ENCODE measurements around the gene MOSPD2.

Gene MOSPD2

DNA sequence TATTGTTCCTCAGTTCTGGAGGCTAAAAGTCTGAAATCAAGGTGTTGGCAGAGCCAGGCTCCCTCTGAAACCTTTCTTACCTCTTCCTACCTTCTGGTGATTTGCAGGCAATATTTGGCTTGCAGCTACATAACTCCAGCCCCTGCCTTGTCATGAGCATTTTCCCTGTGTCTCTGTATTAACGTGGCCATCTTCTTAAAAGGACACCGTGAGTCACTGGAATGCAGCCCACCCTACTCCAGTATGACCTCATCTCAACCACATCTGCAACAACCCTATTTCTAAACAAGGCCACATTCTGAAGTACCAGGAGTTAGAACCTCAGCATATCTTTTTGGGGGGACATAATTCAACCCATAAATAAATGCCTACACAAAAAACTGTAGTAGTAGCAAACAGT is 41.1 kb upstream of the MOSPD2 start:
- Histone ChIP-seq H3K27ac (replicated peaks) (no peak overlapping the region), H3K4me3 (replicated peaks; ENCODE audit: insufficient read depth, low read length) (no peak overlapping the region), H3K27me3 (ENCODE audit: insufficient read depth, poor library complexity, severe bottlenecking) (no peaks in the 10 kb centered on the region)
- TF ChIP-seq GABPA (IDR thresholded peaks at IDR 0.05; ENCODE audit: low read depth) (no peak), SPI1 (IDR thresholded peaks at IDR 0.05; ENCODE audit: borderline replicate concordance, low read depth) (no peak), POLR2AphosphoS5 (IDR thresholded peaks at IDR 0.05; ENCODE audit: low read depth) (no peak)
- TF ChIP-seq, protein P1, sequence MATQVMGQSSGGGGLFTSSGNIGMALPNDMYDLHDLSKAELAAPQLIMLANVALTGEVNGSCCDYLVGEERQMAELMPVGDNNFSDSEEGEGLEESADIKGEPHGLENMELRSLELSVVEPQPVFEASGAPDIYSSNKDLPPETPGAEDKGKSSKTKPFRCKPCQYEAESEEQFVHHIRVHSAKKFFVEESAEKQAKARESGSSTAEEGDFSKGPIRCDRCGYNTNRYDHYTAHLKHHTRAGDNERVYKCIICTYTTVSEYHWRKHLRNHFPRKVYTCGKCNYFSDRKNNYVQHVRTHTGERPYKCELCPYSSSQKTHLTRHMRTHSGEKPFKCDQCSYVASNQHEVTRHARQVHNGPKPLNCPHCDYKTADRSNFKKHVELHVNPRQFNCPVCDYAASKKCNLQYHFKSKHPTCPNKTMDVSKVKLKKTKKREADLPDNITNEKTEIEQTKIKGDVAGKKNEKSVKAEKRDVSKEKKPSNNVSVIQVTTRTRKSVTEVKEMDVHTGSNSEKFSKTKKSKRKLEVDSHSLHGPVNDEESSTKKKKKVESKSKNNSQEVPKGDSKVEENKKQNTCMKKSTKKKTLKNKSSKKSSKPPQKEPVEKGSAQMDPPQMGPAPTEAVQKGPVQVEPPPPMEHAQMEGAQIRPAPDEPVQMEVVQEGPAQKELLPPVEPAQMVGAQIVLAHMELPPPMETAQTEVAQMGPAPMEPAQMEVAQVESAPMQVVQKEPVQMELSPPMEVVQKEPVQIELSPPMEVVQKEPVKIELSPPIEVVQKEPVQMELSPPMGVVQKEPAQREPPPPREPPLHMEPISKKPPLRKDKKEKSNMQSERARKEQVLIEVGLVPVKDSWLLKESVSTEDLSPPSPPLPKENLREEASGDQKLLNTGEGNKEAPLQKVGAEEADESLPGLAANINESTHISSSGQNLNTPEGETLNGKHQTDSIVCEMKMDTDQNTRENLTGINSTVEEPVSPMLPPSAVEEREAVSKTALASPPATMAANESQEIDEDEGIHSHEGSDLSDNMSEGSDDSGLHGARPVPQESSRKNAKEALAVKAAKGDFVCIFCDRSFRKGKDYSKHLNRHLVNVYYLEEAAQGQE (IDR thresholded peaks at IDR 0.05; ENCODE audit: insufficient replicate concordance, low read depth): no peak
- TF ChIP-seq, protein P2, sequence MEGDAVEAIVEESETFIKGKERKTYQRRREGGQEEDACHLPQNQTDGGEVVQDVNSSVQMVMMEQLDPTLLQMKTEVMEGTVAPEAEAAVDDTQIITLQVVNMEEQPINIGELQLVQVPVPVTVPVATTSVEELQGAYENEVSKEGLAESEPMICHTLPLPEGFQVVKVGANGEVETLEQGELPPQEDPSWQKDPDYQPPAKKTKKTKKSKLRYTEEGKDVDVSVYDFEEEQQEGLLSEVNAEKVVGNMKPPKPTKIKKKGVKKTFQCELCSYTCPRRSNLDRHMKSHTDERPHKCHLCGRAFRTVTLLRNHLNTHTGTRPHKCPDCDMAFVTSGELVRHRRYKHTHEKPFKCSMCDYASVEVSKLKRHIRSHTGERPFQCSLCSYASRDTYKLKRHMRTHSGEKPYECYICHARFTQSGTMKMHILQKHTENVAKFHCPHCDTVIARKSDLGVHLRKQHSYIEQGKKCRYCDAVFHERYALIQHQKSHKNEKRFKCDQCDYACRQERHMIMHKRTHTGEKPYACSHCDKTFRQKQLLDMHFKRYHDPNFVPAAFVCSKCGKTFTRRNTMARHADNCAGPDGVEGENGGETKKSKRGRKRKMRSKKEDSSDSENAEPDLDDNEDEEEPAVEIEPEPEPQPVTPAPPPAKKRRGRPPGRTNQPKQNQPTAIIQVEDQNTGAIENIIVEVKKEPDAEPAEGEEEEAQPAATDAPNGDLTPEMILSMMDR (IDR thresholded peaks at IDR 0.05; ENCODE audit: insufficient read depth, low read length): no peak
- no peak for DNase-seq (ENCODE audit: low read depth in 1 of 2, low spot score in 1 of 2)

DNA sequence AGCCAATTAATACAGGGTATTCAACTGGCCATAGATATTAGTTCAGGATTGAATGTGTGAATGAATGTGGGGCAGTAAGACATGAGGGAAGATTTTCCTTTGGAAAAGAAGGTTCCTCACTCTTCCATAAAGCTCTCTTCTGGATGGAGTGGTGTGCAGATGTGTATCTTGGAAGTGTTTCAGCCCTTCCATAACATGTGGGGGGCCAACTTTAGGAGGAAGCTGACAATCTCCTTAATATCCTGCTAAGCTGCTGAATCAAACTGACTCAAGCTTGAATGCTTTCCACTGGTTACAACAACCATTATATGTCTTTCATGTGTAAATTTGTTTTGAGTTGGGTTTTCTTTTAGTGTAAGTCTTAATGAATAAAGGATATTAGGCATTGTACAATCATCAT is 40.6 kb upstream of the MOSPD2 start:
- Histone ChIP-seq H3K4me3 (replicated peaks; ENCODE audit: insufficient read depth, low read length) (no peak overlapping the region), H3K27ac (replicated peaks) (no peak overlapping the region), H3K27me3 (ENCODE audit: insufficient read depth, poor library complexity, severe bottlenecking) (no peaks in the 10 kb centered on the region)
- DNase-seq (ENCODE audit: low read depth in 1 of 2, low spot score in 1 of 2): no peak
- TF ChIP-seq SPI1 (IDR thresholded peaks at IDR 0.05; ENCODE audit: borderline replicate concordance, low read depth) (no peak), POLR2AphosphoS5 (IDR thresholded peaks at IDR 0.05; ENCODE audit: low read depth) (no peak), GABPA (IDR thresholded peaks at IDR 0.05; ENCODE audit: low read depth) (no peak)
- TF ChIP-seq, protein P2 (IDR thresholded peaks at IDR 0.05; ENCODE audit: insufficient read depth, low read length): no peak
- TF ChIP-seq, protein P1 (IDR thresholded peaks at IDR 0.05; ENCODE audit: insufficient replicate concordance, low read depth): no peak

DNA sequence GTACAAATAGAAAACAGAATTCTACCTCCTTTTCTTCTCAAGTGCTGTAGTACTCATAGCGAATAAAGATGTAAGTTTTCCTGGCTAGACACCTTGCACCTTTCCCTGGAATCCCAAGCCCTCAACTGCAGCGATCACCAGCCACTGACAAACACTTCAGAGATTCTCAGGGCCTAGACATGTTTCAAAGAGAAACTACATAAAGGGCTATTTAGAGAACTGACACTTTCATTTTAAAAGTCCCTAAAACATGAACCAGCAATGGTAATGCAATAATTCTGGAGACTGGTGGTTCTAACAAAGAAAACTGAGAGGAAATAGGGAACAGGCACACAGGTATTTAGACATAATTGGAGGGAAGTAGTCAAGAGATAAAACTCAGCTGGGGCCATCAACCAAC is 36.1 kb upstream of the MOSPD2 start:
- H3K27me3 ChIP-seq (ENCODE audit: insufficient read depth, poor library complexity, severe bottlenecking): no peaks in the 10 kb centered on the region
- H3K27ac ChIP-seq (replicated peaks): no peak overlapping the region
- DNase-seq (ENCODE audit: low read depth in 1 of 2, low spot score in 1 of 2): no peak
- TF ChIP-seq POLR2AphosphoS5 (IDR thresholded peaks at IDR 0.05; ENCODE audit: low read depth): no peak
- TF ChIP-seq, protein P1 (IDR thresholded peaks at IDR 0.05; ENCODE audit: insufficient replicate concordance, low read depth): no peak
- TF ChIP-seq, protein P2 (IDR thresholded peaks at IDR 0.05; ENCODE audit: insufficient read depth, low read length): no peak
- no peak for TF ChIP-seq SPI1 (IDR thresholded peaks at IDR 0.05; ENCODE audit: borderline replicate concordance, low read depth)
- TF ChIP-seq GABPA (IDR thresholded peaks at IDR 0.05; ENCODE audit: low read depth): no peak
- no peak overlapping the region for H3K4me3 ChIP-seq (replicated peaks; ENCODE audit: insufficient read depth, low read length)
